ENCODE measurements around the gene DCXR.

GRCh38 chr17:82059272-82060000, 21.9 kb upstream of the DCXR start:
- TF ChIP-seq, protein P1, sequence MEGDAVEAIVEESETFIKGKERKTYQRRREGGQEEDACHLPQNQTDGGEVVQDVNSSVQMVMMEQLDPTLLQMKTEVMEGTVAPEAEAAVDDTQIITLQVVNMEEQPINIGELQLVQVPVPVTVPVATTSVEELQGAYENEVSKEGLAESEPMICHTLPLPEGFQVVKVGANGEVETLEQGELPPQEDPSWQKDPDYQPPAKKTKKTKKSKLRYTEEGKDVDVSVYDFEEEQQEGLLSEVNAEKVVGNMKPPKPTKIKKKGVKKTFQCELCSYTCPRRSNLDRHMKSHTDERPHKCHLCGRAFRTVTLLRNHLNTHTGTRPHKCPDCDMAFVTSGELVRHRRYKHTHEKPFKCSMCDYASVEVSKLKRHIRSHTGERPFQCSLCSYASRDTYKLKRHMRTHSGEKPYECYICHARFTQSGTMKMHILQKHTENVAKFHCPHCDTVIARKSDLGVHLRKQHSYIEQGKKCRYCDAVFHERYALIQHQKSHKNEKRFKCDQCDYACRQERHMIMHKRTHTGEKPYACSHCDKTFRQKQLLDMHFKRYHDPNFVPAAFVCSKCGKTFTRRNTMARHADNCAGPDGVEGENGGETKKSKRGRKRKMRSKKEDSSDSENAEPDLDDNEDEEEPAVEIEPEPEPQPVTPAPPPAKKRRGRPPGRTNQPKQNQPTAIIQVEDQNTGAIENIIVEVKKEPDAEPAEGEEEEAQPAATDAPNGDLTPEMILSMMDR (IDR thresholded peaks at IDR 0.05) = no peak
- no peak for TF ChIP-seq POLR2A (IDR thresholded peaks at IDR 0.05)
